Upper lobe of left lung (tissue), 6 donors: ENCODE measurements around the gene SH3PXD2A. TPM values are rescaled to one million over a fixed set of nuclear protein-coding genes. Genes with fewer than 3 reads are reported as not detected.

ENCODE experiments used
- ATAC-seq, 2 donors: fragments of 200-7000 bp; cut with Tn5 transposase; one replicate each; pipeline ENCODE4 v1.9.1; 2022; ENCODE audit warnings: mild to moderate bottlenecking in 2 of 2, moderate library complexity in 2 of 2; ENCODE audit not compliant: low FRiP score in 2 of 2
- DNase-seq, 2 donors: peaks; one replicate each; pipeline ENCODE4 v3.0.0-alpha.2; 2019 to 2020
- H3K27ac ChIP-seq, 4 donors: fragments of 200-600 bp; sonication (generic); one replicate each; pipeline ENCODE4 v1.5.1; 2016 to 2019
- H3K27me3 ChIP-seq, 4 donors: fragments of 200-600 bp; sonication (generic); one replicate each; pipeline ENCODE4 v1.5.1; 2017 to 2019
- H3K36me3 ChIP-seq, 4 donors: fragments of 200-600 bp; sonication (generic); one replicate each; pipeline ENCODE4 v1.5.1; 2016 to 2019
- H3K4me1 ChIP-seq, 4 donors: fragments of 200-600 bp; sonication (generic); one replicate each; pipeline ENCODE4 v1.5.1; 2018 to 2019
- H3K4me3 ChIP-seq, 4 donors: fragments of 200-600 bp; sonication (generic); one replicate each; pipeline ENCODE4 v1.5.1; 2017 to 2019; ENCODE audit warnings: mild to moderate bottlenecking in 2 of 4, moderate library complexity in 1 of 4
- H3K9me3 ChIP-seq, 4 donors: fragments of 200-600 bp; sonication (generic); one replicate each; pipeline ENCODE4 v1.5.1; 2018 to 2019
- CTCF ChIP-seq, 6 experiments: fragments of 450-650 bp in 4 of 6; fragments of 200-600 bp in 2 of 6; sonication (generic) in 2 of 6; IDR thresholded peaks; one replicate each; pipeline ENCODE4 v1.5.1; 2016 to 2019; ENCODE audit warnings: antibody characterized with exemption in 6 of 6
- EP300 ChIP-seq, 4 donors: sonication (generic); formaldehyde crosslinking; IDR thresholded peaks; one replicate each; pipeline ENCODE4 v1.5.1; 2017; ENCODE audit warnings: antibody characterized with exemption in 4 of 4, control low read depth in 2 of 4
- POLR2A ChIP-seq, 4 donors: fragments of 450-650 bp; IDR thresholded peaks; one replicate each; pipeline ENCODE4 v1.5.1; 2016 to 2017; ENCODE audit warnings: antibody characterized with exemption in 4 of 4, mild to moderate bottlenecking in 2 of 4
- POLR2AphosphoS5 ChIP-seq, 2 donors: sonication (generic); formaldehyde crosslinking; IDR thresholded peaks; one replicate each; pipeline ENCODE4 v1.5.1; 2017; ENCODE audit warnings: antibody characterized with exemption in 2 of 2
- WGBS, 2 donors: methylation state at CpG; one replicate each; pipeline ENCODE4 v1.1.5; 2017 to 2018; 5-methylcytosine and 5-hydroxymethylcytosine counted together
- total RNA-seq, 6 donors: library from RNA; depleted of rRNA in 4 of 6; stranded (reverse); fragments of >200 nt in 4 of 6; gene quantifications; one replicate each; pipeline versions ENCODE4 v1.1.0 to v1.2.1, GENCODE V29; 2016 to 2021
- donor health status: DM: no; HTN: no; CAD: no; lungs with moderate emphysema.
- donor health status: DM: no; HTN: yes; CAD: no; lungs with severe emphysema.

SH3PXD2A gene
- total RNA-seq, 6 donors from 2014 or later = 19.6 to 42.2 (median 30.8) TPM

DNA sequence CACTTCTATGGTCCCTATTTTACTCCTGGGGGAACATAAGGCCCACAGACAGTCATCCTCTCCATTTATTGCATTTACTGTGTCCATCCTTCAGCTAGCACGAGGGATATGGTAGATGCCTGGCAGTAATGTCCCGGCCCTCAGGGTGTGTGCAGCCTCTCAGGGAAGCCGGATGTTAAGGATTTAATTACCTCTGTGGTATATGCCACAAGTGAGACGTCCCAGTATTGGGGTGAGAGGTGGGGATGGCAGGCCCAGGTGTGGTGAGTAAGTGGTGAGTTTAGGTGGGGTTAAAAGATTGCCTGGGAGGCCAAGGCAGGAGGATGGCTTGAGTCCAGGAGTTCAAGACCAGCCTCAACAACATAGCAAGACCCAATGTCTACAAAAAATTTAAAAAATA is 144.9 kb downstream of the SH3PXD2A start:
- no peak for ATAC-seq
- Histone ChIP-seq H3K27ac (no peak overlapping the region), H3K4me1 (no peaks in the 10 kb centered on the region), H3K36me3 (no peaks in the 10 kb centered on the region), H3K4me3 (no peak overlapping the region), H3K9me3 (no peaks in the 10 kb centered on the region), H3K27me3 (no peaks in the 10 kb centered on the region)
- WGBS, 2 donors = 78 to 85% methylated on average over 4 of the region's 4 CpGs
- DNase-seq = no peak
- TF ChIP-seq EP300 (IDR thresholded peaks at IDR 0.05) (no peak), POLR2AphosphoS5 (IDR thresholded peaks at IDR 0.05) (no peak), CTCF (IDR thresholded peaks at IDR 0.05) (no peak), POLR2A (IDR thresholded peaks at IDR 0.05) (no peak)

- DNase-seq (no peak), ATAC-seq (no peak)
- no peaks in the 10 kb centered on the region for H3K27me3 ChIP-seq
- no peaks in the 10 kb centered on the region for H3K36me3 ChIP-seq
- 85 to 92% methylated on average over 8 of the region's 8 CpGs for WGBS, 2 donors
- H3K4me3 ChIP-seq = no peak overlapping the region
- no peaks in the 10 kb centered on the region for H3K9me3 ChIP-seq
- no peaks in the 10 kb centered on the region for H3K4me1 ChIP-seq
- TF ChIP-seq POLR2AphosphoS5 (IDR thresholded peaks at IDR 0.05) = no peak
- TF ChIP-seq EP300 (IDR thresholded peaks at IDR 0.05) = no peak
- H3K27ac ChIP-seq = no peak overlapping the region
These were observed 145.9 kb downstream of the SH3PXD2A start for GRCh38 chr10:103709341-103709920.

GRCh38 chr10:103708627-103709288 is 146.6 kb downstream of the SH3PXD2A start:
- no peaks in the 10 kb centered on the region for H3K27me3 ChIP-seq
- 74 to 87% methylated on average over 6 of the region's 6 CpGs for WGBS, 2 donors
- ATAC-seq = no peak
- H3K36me3 ChIP-seq = no peaks in the 10 kb centered on the region
- no peak for TF ChIP-seq POLR2AphosphoS5 (IDR thresholded peaks at IDR 0.05)
- no peak for TF ChIP-seq EP300 (IDR thresholded peaks at IDR 0.05)
- TF ChIP-seq CTCF (IDR thresholded peaks at IDR 0.05) = no peak
- TF ChIP-seq POLR2A (IDR thresholded peaks at IDR 0.05) = no peak
- DNase-seq = no peak
- H3K4me3 ChIP-seq = no peak overlapping the region
- no peaks in the 10 kb centered on the region for H3K4me1 ChIP-seq
- no peaks in the 10 kb centered on the region for H3K9me3 ChIP-seq
- H3K27ac ChIP-seq = no peak overlapping the region

DNA sequence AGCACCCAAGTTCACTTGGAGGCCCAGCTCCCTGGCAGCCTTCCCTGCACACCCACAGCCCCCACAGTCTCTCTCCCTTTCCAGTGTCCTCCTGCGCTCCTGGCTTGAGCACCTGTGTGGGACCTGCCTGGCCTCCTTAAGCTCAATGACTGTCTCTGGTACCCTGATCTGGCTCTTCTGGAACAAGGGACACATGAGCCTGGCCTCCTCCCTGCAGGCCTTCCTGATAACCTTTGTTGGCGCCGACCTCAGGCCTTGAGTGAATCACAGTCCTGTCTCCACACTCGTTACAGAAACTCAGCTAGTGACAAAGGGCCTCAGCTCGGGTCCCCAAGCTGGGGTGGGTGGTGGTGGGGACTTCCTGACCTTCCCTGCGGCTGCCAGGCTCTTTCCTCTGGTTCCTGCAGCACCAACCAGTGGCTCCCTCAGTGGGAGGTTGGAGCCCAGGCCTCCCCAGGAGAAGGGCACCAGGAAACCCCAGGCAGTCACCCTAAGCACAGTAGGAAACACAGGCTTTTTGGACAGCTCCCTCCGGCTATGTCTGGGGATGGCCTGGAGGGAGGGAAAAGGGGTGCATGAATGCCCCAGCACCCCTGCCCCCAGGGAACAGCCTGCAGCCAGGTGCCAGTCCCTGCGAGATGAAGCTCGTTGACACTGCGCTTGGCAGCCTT is 147.3 kb downstream of the SH3PXD2A start:
- DNase-seq = no peak
- no peak overlapping the region for H3K27ac ChIP-seq
- no peaks in the 10 kb centered on the region for H3K36me3 ChIP-seq
- no peaks in the 10 kb centered on the region for H3K4me1 ChIP-seq
- no peaks in the 10 kb centered on the region for H3K9me3 ChIP-seq
- WGBS, 2 donors = 82 to 88% methylated on average over 10 of the region's 10 CpGs
- ATAC-seq = no peak
- no peak for TF ChIP-seq POLR2A (IDR thresholded peaks at IDR 0.05)
- no peak for TF ChIP-seq CTCF (IDR thresholded peaks at IDR 0.05)
- no peak for TF ChIP-seq POLR2AphosphoS5 (IDR thresholded peaks at IDR 0.05)
- no peak for TF ChIP-seq EP300 (IDR thresholded peaks at IDR 0.05)
- no peaks in the 10 kb centered on the region for H3K27me3 ChIP-seq
- H3K4me3 ChIP-seq = no peak overlapping the region

GRCh38 chr10:103706762-103707161 is 148.6 kb downstream of the SH3PXD2A start:
- TF ChIP-seq POLR2A (IDR thresholded peaks at IDR 0.05) (no peak), EP300 (IDR thresholded peaks at IDR 0.05) (no peak), CTCF (IDR thresholded peaks at IDR 0.05) (no peak), POLR2AphosphoS5 (IDR thresholded peaks at IDR 0.05) (no peak)
- ATAC-seq = no peak
- no peak for DNase-seq
- H3K27ac ChIP-seq = no peak overlapping the region
- no peaks in the 10 kb centered on the region for H3K4me1 ChIP-seq
- no peak overlapping the region for H3K4me3 ChIP-seq
- WGBS, 2 donors = 79 to 85% methylated on average over 6 of the region's 6 CpGs
- no peaks in the 10 kb centered on the region for H3K36me3 ChIP-seq
- no peaks in the 10 kb centered on the region for H3K9me3 ChIP-seq
- H3K27me3 ChIP-seq = no peaks in the 10 kb centered on the region
